Nephron progenitor cell (in vitro differentiated cells): ENCODE data around the gene NRBF2.

Source experiments
- DNase-seq: peaks from one replicate; pipeline ENCODE4 v3.0.0; 2021
- H3K27ac Mint-ChIP-seq: 2 replicates; pipeline ENCODE4 v1.8.0; 2021; ENCODE audit warnings: mild to moderate bottlenecking, moderate library complexity, mixed read lengths
- H3K27me3 Mint-ChIP-seq: 2 replicates; pipeline ENCODE4 v1.8.0; 2021; ENCODE audit warnings: mild to moderate bottlenecking, low read depth, mixed read lengths; ENCODE audit not compliant: poor library complexity
- H3K36me3 Mint-ChIP-seq: 2 replicates; pipeline ENCODE4 v1.8.0; 2021; ENCODE audit warnings: low read depth, mixed read lengths
- H3K4me1 Mint-ChIP-seq: 2 replicates; pipeline ENCODE4 v1.8.0; 2021; ENCODE audit warnings: mixed read lengths
- H3K4me3 Mint-ChIP-seq: 2 replicates; pipeline ENCODE4 v1.8.0; 2021; ENCODE audit warnings: mild to moderate bottlenecking, moderate library complexity, mixed read lengths
- H3K9me3 Mint-ChIP-seq: 2 replicates; pipeline ENCODE4 v1.8.0; 2021; ENCODE audit warnings: mild to moderate bottlenecking, moderate library complexity, mixed read lengths
- CTCF ChIP-seq: fragments of 200-600 bp; sonication (generic); IDR thresholded peaks from 2 replicates; pipeline ENCODE4 v1.5.0; 2021; ENCODE audit warnings: antibody characterized with exemption

NRBF2 gene

GRCh38 chr10:63116452-63117072, 16.6 kb upstream of the NRBF2 start:
- no peak overlapping the region for H3K27ac Mint-ChIP-seq
- no peak for TF ChIP-seq CTCF
- no peaks in the 10 kb centered on the region for H3K36me3 Mint-ChIP-seq
- H3K4me1 Mint-ChIP-seq, result peaks cover 5% of the 10 kb centered on the region
- peaks cover 6% of the 10 kb centered on the region for H3K9me3 Mint-ChIP-seq
- H3K27me3 Mint-ChIP-seq, result peaks cover 11% of the 10 kb centered on the region
- DNase-seq, result no peak
- no peak overlapping the region for H3K4me3 Mint-ChIP-seq

- DNase-seq, result no peak
- Mint-ChIP-seq H3K4me3 (no peak overlapping the region), H3K36me3 (no peaks in the 10 kb centered on the region), H3K4me1 (peaks cover 5% of the 10 kb centered on the region), H3K27me3 (peaks cover 11% of the 10 kb centered on the region), H3K9me3 (peaks cover 14% of the 10 kb centered on the region), H3K27ac (no peak overlapping the region)
- no peak for TF ChIP-seq CTCF
Measured at GRCh38 chr10:63119041-63119440, 14.1 kb upstream of the NRBF2 start.

GRCh38 chr10:63120554-63120953, 12.6 kb upstream of the NRBF2 start:
- peaks cover 5% of the 10 kb centered on the region for H3K36me3 Mint-ChIP-seq
- H3K4me1 Mint-ChIP-seq, result peaks cover 10% of the 10 kb centered on the region
- peaks cover 26% of the 10 kb centered on the region for H3K9me3 Mint-ChIP-seq
- DNase-seq, result no peak
- H3K27ac Mint-ChIP-seq, result no peak overlapping the region
- no peak for TF ChIP-seq CTCF
- peaks cover 11% of the 10 kb centered on the region for H3K27me3 Mint-ChIP-seq
- no peak overlapping the region for H3K4me3 Mint-ChIP-seq

- H3K4me3 Mint-ChIP-seq, result no peak overlapping the region
- peaks cover 33% of the 10 kb centered on the region for H3K9me3 Mint-ChIP-seq
- no peak for DNase-seq
- no peak overlapping the region for H3K27ac Mint-ChIP-seq
- H3K36me3 Mint-ChIP-seq, result peaks cover 5% of the 10 kb centered on the region
- TF ChIP-seq CTCF, result no peak
- H3K27me3 Mint-ChIP-seq, result peaks cover 11% of the 10 kb centered on the region
- H3K4me1 Mint-ChIP-seq, result peaks cover 8% of the 10 kb centered on the region
Measured at GRCh38 chr10:63123727-63124362, 9.3 kb upstream of the NRBF2 start.

- TF ChIP-seq CTCF, result no peak
- Mint-ChIP-seq H3K27me3 (peaks cover 10% of the 10 kb centered on the region), H3K27ac (no peak overlapping the region), H3K36me3 (peaks cover 5% of the 10 kb centered on the region), H3K9me3 (peaks cover 35% of the 10 kb centered on the region), H3K4me1 (peaks cover 8% of the 10 kb centered on the region), H3K4me3 (no peak overlapping the region)
- no peak for DNase-seq
Measured at GRCh38 chr10:63125459-63125858, 7.7 kb upstream of the NRBF2 start.

GRCh38 chr10:63128443-63128842, 4.7 kb upstream of the NRBF2 start:
- no peak for TF ChIP-seq CTCF
- H3K4me1 Mint-ChIP-seq, result peaks cover 8% of the 10 kb centered on the region
- peaks cover 7% of the 10 kb centered on the region for H3K27me3 Mint-ChIP-seq
- no peak overlapping the region for H3K27ac Mint-ChIP-seq
- H3K36me3 Mint-ChIP-seq, result peaks cover 14% of the 10 kb centered on the region
- peaks cover 49% of the 10 kb centered on the region for H3K9me3 Mint-ChIP-seq
- H3K4me3 Mint-ChIP-seq, result no peak overlapping the region
- DNase-seq, result no peak
